Thyroid gland (tissue), 4 donors: Measurements from ENCODE around the gene GPR37. TPM values are rescaled to one million over a fixed set of nuclear protein-coding genes. Genes with fewer than 3 reads are reported as not detected.

Source experiments
- DNase-seq, 2 donors: peaks; one replicate each; pipeline ENCODE4 v3.0.0-alpha.2; 2019
- H3K27ac ChIP-seq, 3 donors: fragments of 200-600 bp; sonication (generic); 1 replicate in 2 of 3; 2 replicates in 1 of 3; pipeline ENCODE4 v1.5.1; 2016 to 2019; ENCODE audit warnings: mild to moderate bottlenecking in 1 of 3, moderate library complexity in 1 of 3
- H3K27me3 ChIP-seq: fragments of 200-600 bp; sonication (generic); one replicate; pipeline ENCODE4 v1.5.1; 2019
- H3K36me3 ChIP-seq, 2 donors: fragments of 200-600 bp; sonication (generic); one replicate each; pipeline ENCODE4 v1.5.1; 2016 to 2019
- H3K4me1 ChIP-seq, 2 donors: fragments of 200-600 bp; sonication (generic); one replicate each; pipeline ENCODE4 v1.5.1; 2017 to 2019
- H3K4me3 ChIP-seq, 3 donors: fragments of 200-600 bp; sonication (generic); replicated peaks in 1 of 3; 1 replicate in 2 of 3; 2 replicates in 1 of 3; pipeline ENCODE4 v1.5.1; 2016; ENCODE audit warnings: mild to moderate bottlenecking in 1 of 3
- H3K9me3 ChIP-seq: fragments of 200-600 bp; sonication (generic); one replicate; pipeline ENCODE4 v1.5.1; 2017
- POLR2A ChIP-seq, 2 donors: fragments of 450-650 bp; IDR thresholded peaks; one replicate each; pipeline ENCODE4 v1.6.1; 2017; ENCODE audit warnings: antibody characterized with exemption in 2 of 2, mild to moderate bottlenecking in 2 of 2, moderate library complexity in 1 of 2
- WGBS, 2 donors: methylation state at CpG; one replicate each; pipeline ENCODE4 v1.1.5; 2017; 5-methylcytosine and 5-hydroxymethylcytosine counted together
- intact Hi-C: fragments of 100-400 bp; cut with DNase I; formaldehyde crosslinking; loops from one replicate; pipeline ENCODE4 v1.15.1; 2023
- total RNA-seq, 4 donors: library from RNA; depleted of rRNA; stranded (reverse); fragments of >200 nt; gene quantifications; one replicate each; pipeline ENCODE4 v1.2.3, GENCODE V29; 2016
- TF ChIP-seq, protein P1 (sequence below), 6 experiments: fragments of 200-600 bp in 3 of 6; fragments of 450-650 bp in 3 of 6; sonication (generic) in 3 of 6; IDR thresholded peaks; one replicate each; pipeline ENCODE4 v1.5.1; 2016 to 2019; ENCODE audit warnings: antibody characterized with exemption in 6 of 6, mild to moderate bottlenecking in 2 of 6, inconsistent platforms in 1 of 6, moderate library complexity in 1 of 6

The GPR37 gene
- total RNA-seq, 4 donors from 2014 or later: 0.13 to 0.22 (median 0.20) TPM; not detected in 1

DNA sequence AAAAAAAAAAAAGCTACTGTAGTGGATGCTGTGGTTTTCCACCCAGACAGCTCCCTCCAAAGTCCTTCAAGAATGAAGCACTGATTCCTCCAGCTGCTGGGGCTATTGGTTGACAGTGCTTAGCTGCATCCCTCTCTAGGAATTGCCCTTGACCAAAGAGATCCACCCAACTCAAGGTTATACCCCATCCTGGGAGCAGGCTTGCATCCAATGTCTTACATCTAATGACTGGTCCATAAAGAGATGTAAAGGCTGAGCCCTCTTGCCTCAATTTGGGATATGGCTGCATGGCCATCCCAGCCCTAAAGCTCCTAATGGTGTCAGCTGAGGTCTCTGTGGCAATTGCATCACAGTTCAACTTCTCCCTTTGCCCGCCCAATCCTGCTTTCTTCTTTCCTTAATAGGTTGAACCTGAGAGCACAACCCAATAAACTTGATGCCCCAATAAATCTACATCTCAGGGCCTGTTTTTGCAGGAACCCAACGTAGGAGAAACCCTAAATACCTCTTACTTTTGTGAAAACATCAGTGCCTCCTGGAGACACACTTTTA is 4.4 kb downstream of the GPR37 start:
- peaks cover 8 to 21% of the 10 kb centered on the region in 2 donors for H3K4me1 ChIP-seq
- no peak for DNase-seq
- H3K27ac ChIP-seq: no peak overlapping the region
- H3K27me3 ChIP-seq: peaks cover 4% of the 10 kb centered on the region
- no peaks in the 10 kb centered on the region for H3K36me3 ChIP-seq
- H3K4me3 ChIP-seq: no peak overlapping the region
- intact Hi-C loops: no loop called here
- WGBS, 2 donors: 90 to 91% methylated on average over 2 of the region's 2 CpGs
- no peaks in the 10 kb centered on the region for H3K9me3 ChIP-seq
- no peak for TF ChIP-seq POLR2A (IDR thresholded peaks at IDR 0.05)
- TF ChIP-seq, protein P1, sequence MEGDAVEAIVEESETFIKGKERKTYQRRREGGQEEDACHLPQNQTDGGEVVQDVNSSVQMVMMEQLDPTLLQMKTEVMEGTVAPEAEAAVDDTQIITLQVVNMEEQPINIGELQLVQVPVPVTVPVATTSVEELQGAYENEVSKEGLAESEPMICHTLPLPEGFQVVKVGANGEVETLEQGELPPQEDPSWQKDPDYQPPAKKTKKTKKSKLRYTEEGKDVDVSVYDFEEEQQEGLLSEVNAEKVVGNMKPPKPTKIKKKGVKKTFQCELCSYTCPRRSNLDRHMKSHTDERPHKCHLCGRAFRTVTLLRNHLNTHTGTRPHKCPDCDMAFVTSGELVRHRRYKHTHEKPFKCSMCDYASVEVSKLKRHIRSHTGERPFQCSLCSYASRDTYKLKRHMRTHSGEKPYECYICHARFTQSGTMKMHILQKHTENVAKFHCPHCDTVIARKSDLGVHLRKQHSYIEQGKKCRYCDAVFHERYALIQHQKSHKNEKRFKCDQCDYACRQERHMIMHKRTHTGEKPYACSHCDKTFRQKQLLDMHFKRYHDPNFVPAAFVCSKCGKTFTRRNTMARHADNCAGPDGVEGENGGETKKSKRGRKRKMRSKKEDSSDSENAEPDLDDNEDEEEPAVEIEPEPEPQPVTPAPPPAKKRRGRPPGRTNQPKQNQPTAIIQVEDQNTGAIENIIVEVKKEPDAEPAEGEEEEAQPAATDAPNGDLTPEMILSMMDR (IDR thresholded peaks at IDR 0.05): no peak

DNA sequence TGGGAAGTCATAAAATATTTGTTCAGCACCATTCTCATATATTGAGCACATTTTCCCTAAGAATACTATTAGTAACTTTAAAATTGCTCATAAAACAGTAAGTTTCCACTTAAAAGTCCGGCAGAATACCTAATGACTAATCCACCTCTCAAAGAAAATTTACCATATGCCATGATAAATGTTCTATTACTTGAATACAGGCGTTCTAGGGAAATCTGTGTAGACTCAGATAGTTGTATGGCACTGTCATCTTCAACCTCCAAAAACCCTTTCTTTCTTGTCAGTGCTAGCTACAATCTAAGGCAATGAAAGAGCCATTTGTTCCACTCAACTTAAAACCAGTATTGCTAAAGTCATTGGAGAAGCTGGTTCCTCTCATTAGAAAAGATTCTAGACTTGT is 7.3 kb downstream of the GPR37 start:
- no peaks in the 10 kb centered on the region for H3K36me3 ChIP-seq
- 84 to 88% methylated on average over 2 of the region's 2 CpGs for WGBS, 2 donors
- no peaks in the 10 kb centered on the region for H3K4me1 ChIP-seq
- TF ChIP-seq, protein P1 (IDR thresholded peaks at IDR 0.05): no peak
- TF ChIP-seq POLR2A (IDR thresholded peaks at IDR 0.05): no peak
- intact Hi-C loops: no loop called here
- DNase-seq: no peak
- no peaks in the 10 kb centered on the region for H3K9me3 ChIP-seq
- no peak overlapping the region for H3K27ac ChIP-seq
- no peak overlapping the region for H3K4me3 ChIP-seq
- no peaks in the 10 kb centered on the region for H3K27me3 ChIP-seq

DNA sequence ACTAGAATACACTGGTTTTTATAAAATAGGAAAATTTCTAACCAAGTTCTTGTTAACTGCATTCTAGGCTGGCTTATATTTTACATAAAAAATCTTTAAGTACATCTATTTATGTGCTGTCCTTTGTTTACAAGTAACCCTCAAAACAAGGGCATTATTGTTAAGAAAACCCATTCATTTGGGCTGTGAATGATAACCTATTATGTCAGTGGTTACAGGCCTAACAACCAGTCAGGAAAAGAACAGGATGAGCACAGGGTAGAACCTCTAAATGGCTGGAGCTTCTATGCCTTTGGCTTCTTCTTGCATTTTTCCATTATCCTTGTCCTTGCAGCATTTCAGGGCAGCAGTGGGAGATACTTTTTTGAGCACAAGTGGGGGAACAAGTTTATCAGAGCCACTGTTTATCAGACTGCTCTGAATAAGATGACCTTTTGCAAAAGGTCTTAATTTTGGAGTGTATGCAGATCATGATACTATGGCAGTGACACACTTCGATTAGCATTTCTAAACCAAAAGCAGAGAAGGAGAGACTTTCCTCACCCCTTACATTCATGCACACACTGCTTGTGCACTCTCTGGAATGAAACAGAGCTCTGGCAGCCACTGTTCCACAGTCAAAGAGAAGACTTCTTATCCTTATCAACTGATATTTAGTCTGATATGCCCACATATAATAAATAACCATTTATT is 10.9 kb downstream of the GPR37 start:
- Histone ChIP-seq H3K27me3 (no peaks in the 10 kb centered on the region), H3K9me3 (no peaks in the 10 kb centered on the region), H3K27ac (no peak overlapping the region), H3K4me1 (no peaks in the 10 kb centered on the region), H3K4me3 (no peak overlapping the region), H3K36me3 (no peaks in the 10 kb centered on the region)
- WGBS, 2 donors: 66 to 78% methylated on average over 1 of the region's 1 CpG
- TF ChIP-seq, protein P1 (IDR thresholded peaks at IDR 0.05): no peak
- no peak for TF ChIP-seq POLR2A (IDR thresholded peaks at IDR 0.05)
- DNase-seq: no peak
- intact Hi-C loops: no loop called here

DNA sequence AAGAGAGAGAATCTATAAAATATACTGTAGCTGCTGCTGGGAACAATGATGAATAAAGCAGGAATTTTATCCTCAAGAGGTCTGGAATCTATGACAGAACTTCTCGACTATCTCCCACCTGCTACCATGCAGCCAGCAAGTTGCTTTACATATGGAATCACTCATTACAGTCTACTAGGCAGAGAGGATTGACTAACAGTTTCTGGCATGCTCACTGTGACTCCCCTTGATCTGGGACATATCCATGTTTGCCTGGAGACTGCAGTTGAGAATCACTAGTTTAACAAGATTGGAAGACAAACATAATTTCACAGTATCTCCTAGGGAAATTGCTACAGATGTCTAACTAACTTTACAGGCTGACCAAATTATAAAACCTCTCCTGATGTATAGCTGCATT is 13.3 kb downstream of the GPR37 start:
- no peak for DNase-seq
- no peak overlapping the region for H3K27ac ChIP-seq
- TF ChIP-seq, protein P1 (IDR thresholded peaks at IDR 0.05): no peak
- TF ChIP-seq POLR2A (IDR thresholded peaks at IDR 0.05): no peak
- H3K4me1 ChIP-seq: no peaks in the 10 kb centered on the region
- H3K36me3 ChIP-seq: no peaks in the 10 kb centered on the region
- no peak overlapping the region for H3K4me3 ChIP-seq
- intact Hi-C loops: no loop called here
- H3K27me3 ChIP-seq: no peaks in the 10 kb centered on the region
- H3K9me3 ChIP-seq: no peaks in the 10 kb centered on the region
- 45 to 78% methylated on average over 1 of the region's 1 CpG for WGBS, 2 donors

DNA sequence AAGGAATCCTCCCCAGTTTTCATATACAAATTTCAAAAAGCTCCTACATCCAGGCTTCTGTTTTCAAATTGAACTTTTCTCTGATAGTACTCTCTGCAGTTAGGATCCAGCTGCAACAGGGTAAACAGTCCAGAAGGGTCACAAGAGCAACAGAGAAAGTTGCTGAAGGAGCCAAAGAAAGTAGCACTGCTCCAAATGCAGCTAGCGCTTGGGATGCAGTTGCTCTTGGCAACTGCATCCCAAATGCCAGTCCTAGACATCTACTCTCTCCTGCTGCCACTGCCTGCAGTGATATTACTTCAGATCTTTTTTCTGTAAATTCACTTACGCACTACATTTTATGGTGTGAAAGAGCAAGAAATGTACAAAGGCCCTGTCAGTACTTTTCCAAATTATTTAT is 14.6 kb downstream of the GPR37 start:
- H3K4me1 ChIP-seq: no peaks in the 10 kb centered on the region
- no peak for DNase-seq
- H3K27me3 ChIP-seq: no peaks in the 10 kb centered on the region
- H3K36me3 ChIP-seq: no peaks in the 10 kb centered on the region
- TF ChIP-seq, protein P1 (IDR thresholded peaks at IDR 0.05): no peak
- TF ChIP-seq POLR2A (IDR thresholded peaks at IDR 0.05): no peak
- WGBS, 2 donors: 85 to 93% methylated on average over 2 of the region's 2 CpGs
- no peaks in the 10 kb centered on the region for H3K9me3 ChIP-seq
- no peak overlapping the region for H3K4me3 ChIP-seq
- no peak overlapping the region for H3K27ac ChIP-seq
- intact Hi-C loops: no loop called here
